Renal pelvis (tissue), 4 donors: ENCODE measurements around the gene NPPC. TPM values are rescaled to one million over a fixed set of nuclear protein-coding genes. Genes with fewer than 3 reads are reported as not detected.
"Not testable (repeated sequence)": the region's sequence is repeated elsewhere in the genome, so short reads cannot be mapped to it uniquely, and the experiment has no call there.

Experiments
- DNase-seq: peaks from one replicate; pipeline ENCODE4 v3.0.0-alpha.2; 2013
- polyA plus RNA-seq, 3 donors: library from polyadenylated mRNA; unstranded; fragments of 120-200 nt; gene quantifications; one replicate each; pipeline ENCODE4 v1.2.1, GENCODE V29; 2013; ENCODE audit not compliant: insufficient read length in 3 of 3

NPPC gene
- polyA plus RNA-seq, 3 donors, result 0.22 to 0.73 (median 0.47) TPM

DNA sequence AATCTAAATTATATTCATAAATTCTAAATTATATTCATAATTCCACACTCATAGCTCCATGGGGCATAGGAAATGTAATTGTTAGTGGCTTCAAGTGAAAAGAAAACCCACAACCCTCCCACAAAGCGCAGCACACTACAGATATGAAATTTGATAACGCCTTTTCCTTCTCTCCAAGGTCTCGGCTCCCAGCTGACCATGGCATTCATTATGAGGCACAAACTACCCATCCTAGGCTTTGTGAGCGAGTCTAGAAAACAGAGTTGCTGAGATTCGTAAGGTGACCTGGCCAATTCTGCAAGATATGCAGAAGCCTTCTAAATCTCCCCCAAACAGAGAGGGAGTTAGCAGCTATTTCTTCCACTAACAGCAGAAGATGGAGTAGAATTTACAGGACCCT, 5.4 kb downstream of the NPPC start:
- no peak for DNase-seq

DNA sequence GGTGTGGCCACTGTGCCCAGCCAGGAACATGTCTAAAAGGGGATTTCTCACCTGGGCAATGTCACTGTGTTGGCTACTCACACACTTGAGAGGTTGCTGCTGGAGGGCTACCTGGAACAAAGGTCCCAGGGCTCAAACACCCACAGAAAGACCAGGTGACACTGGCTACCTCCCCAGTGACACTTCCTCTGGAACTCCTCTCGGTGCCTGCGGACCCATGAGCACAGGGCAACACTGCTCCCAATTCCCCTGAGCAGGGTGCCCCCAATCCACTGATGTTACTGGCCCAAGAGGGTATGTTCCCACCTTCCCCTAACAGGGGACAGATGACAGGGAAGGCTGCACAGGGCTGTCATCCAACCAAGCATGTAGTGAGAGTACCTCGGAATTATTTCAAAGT, 5.8 kb downstream of the NPPC start:
- no peak for DNase-seq

DNA sequence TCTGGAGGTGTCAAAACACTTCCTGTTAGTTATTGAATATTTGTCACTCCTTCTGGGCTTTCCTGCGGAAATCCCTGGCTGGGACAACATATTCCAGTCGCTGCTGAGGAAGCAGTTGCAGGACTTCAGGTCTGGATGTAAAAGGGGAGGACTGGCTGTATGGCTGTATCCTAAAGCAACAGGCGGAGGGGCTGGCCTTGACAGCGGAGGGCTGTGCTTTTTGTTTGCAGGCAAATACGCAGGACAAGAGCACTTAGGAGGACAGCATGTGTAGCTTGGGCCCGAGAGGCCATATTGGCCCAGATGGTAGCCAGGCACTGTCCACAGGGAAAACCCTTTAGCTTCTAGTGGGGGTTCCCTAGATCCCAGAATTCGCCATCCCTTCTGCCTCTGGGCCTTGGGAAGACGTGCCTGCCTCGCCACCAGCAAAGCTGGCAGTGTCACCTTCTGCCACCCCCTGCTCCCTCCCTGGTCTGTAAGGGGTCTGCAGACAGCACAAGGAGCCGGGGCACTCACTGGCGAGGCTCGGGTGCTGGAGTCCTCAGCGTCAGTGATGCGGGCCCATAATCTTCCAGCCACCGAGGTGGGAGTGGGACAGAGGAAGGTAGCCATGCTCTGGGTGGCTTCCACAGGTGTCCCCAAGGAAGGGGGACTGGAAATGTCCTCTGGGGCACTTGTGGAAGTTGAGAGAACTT, 6.7 kb downstream of the NPPC start:
- DNase-seq, result no peak

DNA sequence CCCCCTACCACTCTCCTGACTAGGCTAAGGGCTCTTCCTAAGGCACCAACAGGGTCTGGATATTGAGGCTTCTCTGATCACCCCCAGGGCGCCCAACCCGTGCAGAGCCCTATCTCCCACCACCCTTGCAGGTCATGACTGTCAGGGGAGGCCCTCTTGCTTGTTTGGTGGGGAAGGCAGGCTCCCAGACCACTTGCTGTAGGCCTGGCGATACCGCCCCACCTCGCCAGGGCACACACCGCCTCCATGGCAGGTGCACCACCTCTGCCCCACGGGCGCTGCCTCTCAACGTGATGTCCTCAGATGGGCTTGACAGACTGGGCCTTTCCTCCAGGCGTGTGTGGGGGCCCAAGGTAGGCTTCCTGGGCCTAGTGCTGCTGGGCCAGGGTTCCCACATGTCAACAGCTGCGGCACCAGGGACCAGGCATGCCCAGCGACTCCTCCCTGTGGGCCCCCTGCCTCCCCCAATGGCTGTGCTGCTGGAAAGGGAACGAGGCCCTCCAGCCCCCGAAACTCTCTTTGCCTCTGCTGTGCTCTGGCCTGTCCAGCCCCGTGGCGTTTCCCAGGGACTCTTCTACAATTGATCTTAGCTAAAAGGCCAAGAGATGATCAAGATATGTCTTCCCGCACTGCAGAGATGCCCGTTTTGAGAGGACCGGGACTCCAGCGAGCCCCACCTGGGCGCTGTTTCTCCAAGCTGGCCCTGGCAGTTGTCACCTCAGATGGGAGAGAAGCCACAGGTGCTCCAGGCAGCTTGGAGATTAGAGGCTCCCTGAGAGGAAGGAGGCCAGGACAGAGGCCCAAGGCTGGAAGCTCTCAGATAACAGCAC, 7.5 kb downstream of the NPPC start:
- no peak for DNase-seq

DNA sequence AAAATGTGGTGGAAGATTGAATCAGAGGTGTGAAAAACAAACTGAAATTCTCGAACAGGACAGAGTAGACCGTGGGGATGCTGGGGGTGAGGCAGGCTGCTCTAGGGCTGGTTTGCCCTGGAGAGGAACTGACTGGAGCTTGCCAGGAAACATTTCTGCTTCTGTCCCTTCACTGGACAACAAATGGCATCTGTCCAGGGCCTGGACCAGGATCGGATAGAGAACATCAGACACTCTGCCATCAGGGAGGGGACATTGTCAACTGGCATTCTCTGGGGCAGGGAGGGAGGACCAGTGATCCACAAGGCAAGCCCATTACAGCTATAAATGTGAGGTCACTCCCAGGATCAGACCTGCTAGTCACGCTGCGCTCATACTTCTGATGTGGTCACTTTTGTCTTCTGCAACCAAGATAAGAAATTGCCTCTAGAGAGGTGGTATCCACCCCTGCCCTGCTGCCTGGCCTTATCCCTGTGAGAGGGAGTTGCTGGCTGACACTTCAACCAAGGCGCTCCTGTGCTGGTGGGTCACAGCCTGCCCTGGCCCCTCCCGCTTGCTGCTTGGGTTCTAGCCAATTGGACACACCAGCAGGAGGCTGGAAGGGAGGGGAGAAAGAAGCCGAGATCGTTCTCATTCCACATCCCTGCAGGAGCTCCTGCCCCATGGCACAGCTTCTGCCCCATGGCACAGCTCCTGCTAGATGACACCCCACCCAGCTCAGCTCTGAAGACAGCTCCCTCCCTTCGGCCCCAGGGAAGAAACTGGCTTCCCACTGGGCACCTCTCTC, 8.7 kb downstream of the NPPC start:
- no peak for DNase-seq

DNA sequence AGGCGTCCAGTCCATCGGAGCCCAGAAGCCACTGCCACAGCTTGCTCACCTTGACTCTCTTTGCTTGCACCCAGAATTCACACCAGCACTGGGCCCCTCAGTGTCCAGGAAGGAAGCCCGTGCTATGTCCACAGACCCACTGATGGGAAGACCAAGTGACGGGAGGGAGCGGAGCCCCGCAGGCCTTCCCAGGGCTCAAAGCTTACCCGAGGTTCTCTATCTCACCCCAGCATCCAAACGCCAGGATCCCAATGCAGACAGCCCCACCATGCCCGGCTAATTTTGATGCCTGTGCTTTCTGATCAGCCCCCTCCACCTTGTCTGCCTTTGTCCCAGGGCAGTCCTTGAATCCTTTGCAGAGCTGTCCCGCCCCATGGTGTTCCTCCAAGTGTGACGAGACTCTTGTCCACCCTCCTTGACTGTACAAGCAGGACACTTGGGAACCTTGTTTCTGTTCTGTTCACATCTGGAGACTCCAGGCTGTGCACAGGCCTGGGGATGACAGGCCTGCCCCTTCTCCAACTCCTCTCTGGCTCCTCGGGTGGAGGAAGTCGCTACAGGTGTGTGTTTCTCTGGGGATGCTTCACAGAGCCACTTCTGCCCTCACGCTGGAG, 12.0 kb downstream of the NPPC start:
- no peak for DNase-seq

DNA sequence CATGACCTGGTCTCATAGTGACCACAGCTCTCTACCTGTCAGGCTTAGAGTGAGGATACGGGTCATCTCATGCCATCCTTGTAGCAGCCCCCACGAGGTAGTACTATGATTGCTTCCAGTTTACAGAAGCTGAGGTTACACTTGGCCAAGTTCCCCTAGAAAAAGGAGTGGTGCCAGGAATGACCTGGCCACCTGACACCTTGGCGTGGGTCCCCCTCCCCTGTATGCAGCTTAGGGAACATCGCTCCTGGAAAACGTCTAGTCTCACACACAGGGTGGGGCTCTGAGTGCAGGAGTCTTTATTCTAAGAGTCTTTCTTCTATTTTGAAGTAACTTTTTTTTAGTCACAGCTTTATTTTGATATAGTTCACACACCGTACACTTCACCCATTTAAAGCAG, 14.8 kb downstream of the NPPC start:
- no peak for DNase-seq

DNA sequence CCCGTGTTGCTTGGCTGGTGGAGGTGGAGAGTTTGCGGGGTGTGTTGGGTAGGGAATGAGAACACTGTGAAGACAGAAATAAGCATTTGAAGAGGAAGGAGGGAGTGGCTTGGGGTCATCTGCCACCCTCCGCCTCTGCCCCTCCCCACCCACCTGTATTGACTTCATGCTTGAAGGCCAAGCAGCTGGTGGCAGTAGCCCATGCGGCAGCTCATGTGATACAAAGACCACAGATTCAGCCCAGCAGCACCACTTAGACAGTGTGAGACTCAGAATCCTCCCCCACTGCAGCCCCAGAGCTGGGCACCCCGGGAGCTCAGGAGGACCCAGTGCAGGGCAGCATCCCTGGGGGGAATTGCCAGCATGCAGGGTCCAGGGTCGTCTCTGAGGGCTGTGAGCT, 15.4 kb downstream of the NPPC start:
- DNase-seq, result no peak

DNA sequence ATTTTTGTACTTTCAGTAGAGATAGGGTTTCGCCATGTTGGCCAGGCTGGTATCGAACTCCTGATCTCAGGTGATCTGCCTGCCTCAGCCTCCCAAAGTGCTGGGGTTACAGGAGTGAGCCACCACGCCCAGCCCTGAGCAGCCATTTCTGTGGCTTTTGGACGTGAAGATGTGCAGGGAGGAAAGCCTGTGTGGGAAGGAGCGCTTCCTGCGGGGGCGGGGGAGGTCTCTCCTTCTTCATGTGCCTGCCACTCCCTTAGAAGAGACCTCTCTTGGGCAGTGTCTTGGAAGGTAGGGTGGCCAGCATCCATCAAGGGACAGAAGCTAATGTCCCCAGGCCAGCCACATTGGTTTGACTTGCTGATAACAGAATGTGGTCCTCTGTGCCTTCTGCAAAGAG, 16.0 kb downstream of the NPPC start:
- not testable (repeated sequence) for DNase-seq

DNA sequence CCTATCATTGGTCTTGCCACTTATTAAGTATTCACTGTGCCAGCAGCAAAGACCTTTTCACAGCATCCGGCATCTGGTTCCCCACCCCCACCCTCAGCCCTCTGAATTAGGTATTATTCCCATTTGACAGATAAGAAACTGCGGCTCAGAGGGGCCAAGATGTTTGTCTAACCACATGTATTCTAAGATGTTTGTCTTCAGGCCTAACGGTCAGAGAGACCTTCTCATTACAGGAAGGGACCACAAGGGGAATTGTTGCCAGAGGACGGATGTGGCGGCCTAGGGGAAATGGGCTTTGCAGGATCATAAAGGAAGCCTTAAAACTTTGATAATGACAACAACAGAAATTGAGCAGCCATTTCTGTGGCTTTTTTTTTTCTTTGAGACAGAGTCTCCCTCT, 16.6 kb downstream of the NPPC start:
- no peak for DNase-seq

DNA sequence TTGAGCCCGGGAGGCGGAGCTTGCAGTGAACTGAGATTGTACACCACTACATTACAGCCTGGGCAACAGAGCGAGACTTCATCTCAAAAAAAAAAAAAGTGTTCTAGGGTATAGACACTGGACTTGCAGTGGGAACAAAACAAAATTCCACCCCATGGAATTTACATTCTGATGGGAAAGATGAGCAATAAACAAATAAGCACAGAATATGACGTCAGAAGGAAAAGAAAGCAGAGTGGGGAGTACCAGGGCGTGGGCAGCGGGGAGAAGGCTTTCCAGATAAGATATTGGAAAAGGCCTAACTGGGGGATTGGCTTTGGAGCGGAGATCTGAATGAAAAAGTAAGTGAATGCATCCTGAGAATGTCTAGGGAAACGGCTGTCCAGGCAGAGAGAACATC, 17.6 kb downstream of the NPPC start:
- DNase-seq, result no peak

DNA sequence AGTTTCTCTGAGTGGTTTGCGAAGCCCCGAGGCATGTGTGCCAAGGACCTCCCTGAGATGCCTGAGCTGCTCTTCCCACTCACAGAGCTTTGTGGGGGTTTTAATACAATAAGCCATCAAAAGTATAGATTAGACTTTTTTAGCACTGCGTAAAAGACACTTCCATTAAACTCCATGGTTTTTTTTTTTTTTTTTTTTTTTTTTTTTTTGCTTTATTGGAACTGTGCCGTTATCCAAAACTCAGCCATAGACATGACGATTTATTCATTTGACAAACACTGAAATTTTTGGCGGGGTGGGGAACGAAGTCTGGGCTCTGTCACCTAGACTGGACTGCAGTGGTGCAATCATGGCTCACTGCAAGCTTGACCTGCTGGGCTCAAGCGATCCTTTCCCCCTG, 18.4 kb downstream of the NPPC start:
- no peak for DNase-seq

DNA sequence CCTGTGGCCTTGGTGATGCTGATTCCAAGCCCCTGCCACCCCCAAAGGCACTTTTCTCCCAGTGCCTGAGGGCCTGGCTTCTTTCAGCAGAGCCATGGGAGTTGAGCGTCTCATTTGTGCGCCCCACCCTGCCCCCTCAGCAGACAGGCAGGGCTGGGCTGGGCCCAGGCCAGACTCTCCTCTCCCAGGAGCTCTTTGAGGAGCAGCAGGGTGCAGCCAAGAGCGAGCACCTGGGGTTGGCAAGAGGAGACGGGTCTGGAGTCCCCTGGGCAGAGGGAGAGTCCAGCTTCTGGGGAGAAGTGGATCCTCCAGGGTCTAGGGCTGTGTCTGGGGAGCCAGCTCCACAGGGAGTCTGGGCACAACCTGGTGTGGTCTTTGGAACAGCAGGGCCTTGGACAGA, 21.2 kb downstream of the NPPC start:
- no peak for DNase-seq

DNA sequence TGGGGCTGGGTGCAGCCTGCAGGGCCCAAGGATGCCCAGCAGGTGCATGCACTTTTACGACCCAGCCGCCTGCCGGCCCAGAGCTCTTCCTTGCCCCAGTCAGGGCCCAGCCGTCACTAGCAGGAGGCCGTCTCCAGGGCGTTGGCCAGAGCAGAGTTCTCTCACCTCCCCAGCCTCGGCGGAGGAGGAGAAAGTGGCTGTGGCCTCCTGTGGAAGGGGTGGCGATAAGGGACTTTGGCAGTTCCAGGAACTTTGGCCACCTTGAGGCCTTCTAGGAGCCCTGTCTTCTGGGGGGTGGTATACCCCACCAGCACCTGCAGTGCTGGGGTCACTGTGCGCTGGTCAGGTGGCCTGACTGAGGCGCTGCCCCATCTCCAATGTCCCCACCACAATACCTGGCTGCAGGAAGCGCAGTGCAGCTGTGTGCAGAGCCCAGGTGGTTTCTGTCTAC, 22.0 kb downstream of the NPPC start:
- DNase-seq, result no peak

DNA sequence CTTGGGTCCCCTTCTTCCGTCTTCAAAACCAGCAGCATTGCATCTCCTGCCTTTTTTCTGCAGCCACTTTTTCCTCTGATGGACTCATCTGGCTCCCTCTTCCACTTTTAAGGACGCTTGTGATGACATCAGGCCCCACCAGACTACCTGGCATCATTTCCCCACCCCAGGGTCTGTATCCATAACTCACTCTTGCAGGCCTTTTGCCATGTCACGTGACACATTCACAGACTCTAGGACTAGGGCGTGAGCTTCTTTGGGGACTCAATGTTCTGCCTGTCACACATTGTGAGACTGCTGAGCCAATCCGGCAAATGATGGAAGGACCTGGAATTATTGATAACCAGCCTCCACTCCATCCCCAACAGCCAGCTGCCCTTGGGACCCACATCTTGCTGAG, 23.6 kb downstream of the NPPC start:
- no peak for DNase-seq

DNA sequence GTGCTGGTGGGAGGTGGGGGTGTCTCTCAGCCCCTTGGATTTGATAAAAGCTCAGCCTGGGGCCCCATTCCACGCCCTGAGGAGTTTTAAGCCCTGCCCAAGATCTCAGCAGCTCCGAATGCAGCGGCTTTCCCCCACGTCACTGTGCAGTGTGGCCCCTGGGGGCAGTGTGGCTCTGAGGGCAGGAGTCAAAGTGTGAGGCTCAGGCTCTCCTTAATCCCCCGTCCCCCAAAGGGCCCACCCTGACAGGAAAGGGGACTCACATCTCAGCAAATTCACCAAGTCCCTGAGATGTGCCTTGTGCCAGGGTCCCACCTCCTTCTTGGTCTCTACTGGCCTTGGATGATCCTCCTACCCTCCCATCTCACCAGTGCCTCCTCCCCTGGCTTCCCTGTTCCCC, 25.2 kb downstream of the NPPC start:
- no peak for DNase-seq

DNA sequence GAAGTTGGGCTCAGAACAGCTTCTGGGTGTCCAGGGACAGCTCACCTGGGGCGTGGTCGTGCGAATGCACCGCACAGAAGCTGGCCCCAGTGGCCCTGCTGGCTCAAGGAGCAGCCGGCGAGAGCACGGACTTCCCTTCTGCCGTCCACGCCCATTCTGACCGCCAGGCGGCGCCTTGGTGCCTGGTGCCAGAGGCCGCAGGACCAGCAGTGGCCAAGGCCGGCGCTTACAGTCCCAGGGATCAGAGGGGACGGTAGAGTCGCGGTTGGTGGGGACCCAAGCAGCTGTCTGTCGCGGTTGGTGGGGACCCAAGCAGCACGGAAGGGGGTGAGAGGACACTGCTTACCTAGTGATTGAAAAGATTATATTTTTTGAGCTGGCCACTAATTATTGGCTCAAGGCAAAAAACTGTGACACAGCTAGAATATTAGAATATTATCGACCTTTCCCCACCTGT, 25.7 kb downstream of the NPPC start:
- peak; percentile 42 for DNase-seq

DNA sequence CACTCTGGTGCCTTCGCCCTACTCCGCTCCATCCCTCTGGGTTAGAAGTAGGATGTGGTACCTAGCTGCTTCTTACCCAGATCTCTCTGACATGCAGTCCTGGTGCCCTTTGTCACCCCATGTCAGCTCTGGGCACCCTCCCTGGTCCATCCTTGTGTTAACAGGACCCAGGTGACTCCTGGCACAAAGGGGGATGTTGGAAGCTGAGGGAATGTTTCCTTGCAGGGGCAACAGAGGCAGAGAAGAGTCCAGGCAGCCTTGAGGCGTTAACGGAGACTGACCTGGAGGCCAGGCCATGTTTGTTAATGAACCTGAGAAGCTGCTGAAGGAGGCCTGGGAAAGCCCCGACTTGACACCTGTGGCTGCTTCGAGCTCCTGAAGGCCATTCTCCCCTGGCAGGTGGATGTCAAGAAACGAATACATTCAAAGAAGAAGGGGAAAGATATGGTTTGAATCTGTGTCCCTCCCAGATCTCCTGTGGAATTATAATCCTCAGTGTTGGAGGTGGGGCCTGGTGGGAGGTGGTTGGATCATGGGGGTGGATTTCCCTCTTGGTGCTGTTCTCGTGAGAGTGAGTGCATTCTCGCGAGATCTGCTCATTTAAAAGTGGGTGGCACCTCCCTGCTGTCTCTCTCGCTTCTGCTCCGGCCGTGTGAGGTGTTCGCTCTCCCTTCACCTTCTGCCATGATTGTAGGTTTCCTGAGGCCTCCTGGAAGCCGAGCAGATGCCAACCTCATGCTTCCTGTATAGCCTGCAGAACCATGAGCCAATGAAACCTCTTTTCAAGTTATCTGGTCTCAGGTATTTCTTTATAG, 31.4 kb downstream of the NPPC start:
- DNase-seq, result no peak

DNA sequence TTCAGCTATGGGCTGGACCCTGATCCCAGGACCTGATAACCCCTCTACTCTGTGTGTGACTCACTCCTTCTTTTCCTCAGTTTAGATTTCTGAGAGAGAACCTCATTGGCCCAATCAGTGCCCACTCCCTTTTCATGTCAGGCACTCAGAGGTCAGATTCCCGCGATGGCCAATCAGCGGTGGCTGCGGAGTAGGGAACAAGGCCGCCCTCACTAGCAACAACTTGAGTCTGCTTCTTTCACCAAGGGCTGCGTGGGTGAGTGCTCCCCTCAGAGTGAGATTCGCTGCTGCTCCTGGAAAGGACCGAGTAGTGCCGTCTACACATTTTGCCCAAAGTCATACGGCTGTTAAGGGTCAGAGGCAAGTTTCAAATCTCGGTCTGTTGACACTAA, 34.7 kb downstream of the NPPC start:
- no peak for DNase-seq

DNA sequence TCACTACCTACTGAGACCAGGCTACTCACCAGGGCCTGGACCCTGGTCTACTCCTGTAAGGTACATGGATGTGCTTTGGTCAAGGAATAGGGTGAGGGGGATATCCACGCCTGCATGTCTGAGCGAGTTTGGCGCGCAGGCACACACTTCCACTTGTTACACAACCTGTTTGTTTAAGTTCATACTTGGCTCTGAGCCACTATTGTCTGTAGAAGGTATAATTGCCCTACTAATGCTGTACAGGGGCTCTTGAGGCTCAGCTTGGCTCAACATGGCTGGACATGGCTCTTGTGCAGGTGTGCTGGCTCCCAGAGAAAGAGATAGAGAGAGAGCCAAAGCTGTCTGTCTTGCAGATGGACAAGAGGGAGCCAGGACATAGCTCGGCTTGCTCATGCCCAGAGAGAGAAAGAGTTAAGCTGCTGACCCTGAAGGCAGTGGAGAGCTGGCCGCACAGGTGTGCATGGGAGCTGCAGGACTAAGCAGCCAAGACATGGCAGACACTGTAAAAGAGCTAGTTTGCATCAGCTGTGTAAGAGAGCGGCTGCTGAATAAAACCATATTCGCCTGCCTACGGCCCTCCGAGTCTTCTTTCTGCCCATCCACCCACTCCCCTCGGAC, 35.2 kb downstream of the NPPC start:
- DNase-seq, result no peak

DNA sequence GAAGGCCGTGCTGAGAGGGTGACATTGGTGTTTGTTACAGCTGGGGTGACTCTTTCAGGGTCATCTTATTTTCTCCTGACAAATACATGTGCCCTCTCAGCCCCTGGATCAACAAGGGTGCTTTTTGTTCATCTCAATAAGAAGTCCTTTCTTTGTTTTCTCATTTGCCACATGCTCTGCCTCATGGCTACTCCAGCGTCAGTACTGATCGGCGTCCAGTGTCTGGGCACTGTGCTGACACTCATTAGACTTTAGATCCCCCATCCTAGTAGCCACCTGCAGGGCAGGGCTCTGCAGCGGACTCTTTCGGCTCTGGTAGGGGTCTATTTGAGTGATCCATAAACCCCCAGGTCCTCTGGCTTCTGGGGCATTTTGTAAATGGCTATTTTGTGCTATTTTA, 38.4 kb downstream of the NPPC start:
- no peak for DNase-seq
